B cell (primary cell): ENCODE measurements around the gene E2F2. TPM values are rescaled to one million over a fixed set of nuclear protein-coding genes. Genes with fewer than 3 reads are reported as not detected.
A peak's percentile ranks its signal among the peaks of the same experiment; 100 is the strongest.

ENCODE experiments used
- ATAC-seq: fragments of 200-7000 bp; cut with Tn5 transposase; one replicate; pipeline ENCODE4 v1.10.0; 2021; ENCODE audit warnings: low read depth, mild to moderate bottlenecking, moderate number of reproducible peaks, moderate library complexity
- CTCF ChIA-PET: fragments of 350-600 bp; sonication (Branson Sonifier 250); formaldehyde crosslinking; loops from one replicate; lab custom pipeline; 2021; ENCODE audit warnings: antibody characterized with exemption, inconsistent platforms; lab: Charles Lee
- POLR2A ChIA-PET: fragments of 350-600 bp; sonication (Branson Sonifier 250); formaldehyde crosslinking; loops from one replicate; lab custom pipeline; 2021; ENCODE audit warnings: antibody characterized with exemption; lab: Charles Lee
- DNase-seq: peaks from one replicate; pipeline ENCODE4 v3.0.0; 2013
- H2AFZ ChIP-seq: 2 replicates; pipeline ENCODE4 v1.6.1; 2012; ENCODE audit warnings: mild to moderate bottlenecking, low read depth, low read length; ENCODE audit not compliant: insufficient read depth, poor library complexity, severe bottlenecking
- H3K27ac ChIP-seq, 2 donors: 1 replicate in 1 of 2; 2 replicates in 1 of 2; pipeline ENCODE4 v1.5.1; 2012 to 2013; ENCODE audit warnings: low read length in 2 of 2, mild to moderate bottlenecking in 2 of 2, moderate library complexity in 1 of 2
- H3K27me3 ChIP-seq, 4 experiments: fragments of 200-600 bp in 1 of 4; sonication (generic) in 1 of 4; replicated peaks in 1 of 4; 1 replicate in 2 of 4; 2 replicates in 2 of 4; pipeline versions ENCODE4 v1.6.1 to v1.7.0; 2013 to 2016; ENCODE audit warnings: low read length in 3 of 4, mild to moderate bottlenecking in 2 of 4, mixed read lengths in 1 of 4, moderate library complexity in 1 of 4; ENCODE audit not compliant: insufficient read depth in 4 of 4, control insufficient read depth in 3 of 4; ENCODE audit errors: control extremely low read depth in 1 of 4
- H3K36me3 ChIP-seq, 2 experiments: replicated peaks in 1 of 2; 1 replicate in 1 of 2; 2 replicates in 1 of 2; pipeline versions ENCODE4 v1.6.1 to v1.7.1; 2013; ENCODE audit warnings: low read length in 1 of 2; ENCODE audit not compliant: insufficient read depth in 2 of 2, control insufficient read depth in 1 of 2; ENCODE audit errors: control extremely low read depth in 1 of 2, extremely low read depth in 1 of 2
- H3K4me1 ChIP-seq, 2 donors: fragments of 200-600 bp in 1 of 2; sonication (generic) in 1 of 2; 1 replicate in 1 of 2; 2 replicates in 1 of 2; pipeline versions ENCODE4 v1.5.1 to v1.6.1; 2013 to 2017; ENCODE audit warnings: low read length in 2 of 2; ENCODE audit not compliant: control insufficient read depth in 2 of 2, insufficient read depth in 2 of 2
- H3K4me2 ChIP-seq: replicated peaks from 2 replicates; pipeline ENCODE3; 2012; ENCODE audit warnings: mild to moderate bottlenecking, low read depth, low read length; ENCODE audit not compliant: poor library complexity, severe bottlenecking
- H3K4me3 ChIP-seq, 5 experiments: fragments of 200-600 bp in 1 of 5; sonication (generic) in 1 of 5; 1 replicate in 3 of 5; 2 replicates in 2 of 5; pipeline versions ENCODE4 v1.5.1 to v1.7.0; 2011 to 2016; ENCODE audit warnings: low read length in 4 of 5, mild to moderate bottlenecking in 4 of 5, low read depth in 2 of 5, control low read depth in 1 of 5, moderate library complexity in 1 of 5; ENCODE audit not compliant: insufficient read depth in 1 of 5; ENCODE audit errors: control extremely low read depth in 1 of 5, extremely low read depth in 1 of 5
- H3K79me2 ChIP-seq: fragments of 200-600 bp; sonication (generic); one replicate; pipeline ENCODE4 v1.6.0; 2016; ENCODE audit warnings: low read length; ENCODE audit not compliant: control insufficient read depth, insufficient read depth
- H3K9ac ChIP-seq: fragments of 200-600 bp; sonication (generic); 2 replicates; pipeline ENCODE4 v1.6.1; 2017; ENCODE audit warnings: mild to moderate bottlenecking, low read length, moderate library complexity
- H3K9me3 ChIP-seq, 3 donors: one replicate each; pipeline versions ENCODE4 v1.6.1 to v1.7.1; 2013; ENCODE audit warnings: low read length in 2 of 3; ENCODE audit not compliant: control insufficient read depth in 2 of 3, insufficient read depth in 1 of 3; ENCODE audit errors: control extremely low read depth in 1 of 3
- H4K20me1 ChIP-seq: 2 replicates; pipeline ENCODE4 v1.6.0; 2012; ENCODE audit warnings: mild to moderate bottlenecking, low read length; ENCODE audit not compliant: insufficient read depth, control insufficient read depth, poor library complexity, severe bottlenecking
- H3K27ac Mint-ChIP-seq: one replicate; pipeline ENCODE4 v1.8.0; 2021; ENCODE audit warnings: mixed read lengths
- H3K27me3 Mint-ChIP-seq: one replicate; pipeline ENCODE4 v1.8.0; 2021; ENCODE audit warnings: mixed read lengths
- H3K4me1 Mint-ChIP-seq: one replicate; pipeline ENCODE4 v1.8.0; 2021; ENCODE audit warnings: mixed read lengths
- H3K4me3 Mint-ChIP-seq: one replicate; pipeline ENCODE4 v1.8.0; 2021; ENCODE audit warnings: mixed read lengths
- H3K9me3 Mint-ChIP-seq: one replicate; pipeline ENCODE4 v1.8.0; 2022; ENCODE audit warnings: mixed read lengths; ENCODE audit not compliant: insufficient read depth
- CTCF ChIP-seq: fragments of 200-600 bp; IDR thresholded peaks from one replicate; pipeline ENCODE4 v1.8.0; 2022; ENCODE audit warnings: antibody characterized with exemption, mild to moderate bottlenecking
- EZH2 ChIP-seq: IDR thresholded peaks from 2 replicates; pipeline ENCODE4 v1.6.1; 2012; ENCODE audit warnings: borderline replicate concordance, low read depth, mild to moderate bottlenecking, moderate library complexity, low read length; ENCODE audit not compliant: insufficient read depth, poor library complexity, severe bottlenecking
- WGBS: methylation state at CpG from one replicate; pipeline ENCODE4 v1.1.5; 2013; ENCODE audit warnings: missing lambda C conversion rate; ENCODE audit not compliant: insufficient coverage; 5-methylcytosine and 5-hydroxymethylcytosine counted together
- intact Hi-C: fragments of 100-400 bp; cut with micrococcal nuclease; formaldehyde crosslinking; loops from one replicate; pipeline ENCODE4 v1.10.0; 2022
- polyA plus RNA-seq: library from polyadenylated mRNA; depleted of rRNA; stranded (reverse); fragments of >200 nt; gene quantifications from 2 replicates; pipeline ENCODE4 v1.2.3, GENCODE V29; 2012
- total RNA-seq, 2 donors: library from RNA; stranded (reverse); fragments of 120-200 nt in 1 of 2; gene quantifications; 1 replicate in 1 of 2; 2 replicates in 1 of 2; pipeline versions ENCODE4 v1.2.3 to v1.2.4, GENCODE V29; 2013 to 2022

E2F2 gene
- total and polyA plus RNA-seq, 2 donors (not counting 1 experiment from before 2014, with no cell fraction given), result 2.4 to 3.2 TPM

DNA sequence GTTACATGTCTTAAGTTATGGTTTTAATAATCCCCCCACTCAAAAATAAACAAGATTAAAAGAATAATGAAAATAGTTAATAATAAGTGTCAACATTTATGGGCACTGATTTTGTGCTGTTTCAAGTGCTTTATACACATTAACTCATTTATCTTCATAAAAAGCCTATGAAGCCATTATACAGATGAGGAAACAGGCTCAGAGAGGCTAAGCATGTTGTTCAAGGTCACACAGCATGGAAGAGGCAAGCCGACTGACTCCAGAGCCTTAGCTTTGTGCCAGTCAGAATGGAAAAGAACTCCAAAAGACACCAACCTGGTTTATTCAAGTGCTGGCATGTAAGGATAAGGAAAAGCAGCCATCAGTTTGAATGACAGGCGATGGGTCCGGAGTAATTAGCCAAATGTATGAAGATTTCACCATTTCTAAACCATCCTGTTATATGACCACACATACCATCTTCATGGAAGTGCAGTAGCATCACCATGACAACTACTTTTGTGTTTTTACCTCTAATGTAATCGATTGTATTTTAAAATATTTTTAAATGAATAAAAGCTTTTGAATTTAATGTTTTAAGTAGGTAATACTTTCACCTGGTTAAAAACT, 42.6 kb upstream of the E2F2 start:
- DNase-seq (no peak), ATAC-seq (no peak)
- TF ChIP-seq EZH2, result no peak
- no peak for TF ChIP-seq CTCF
- ChIA-PET POLR2A (interaction anchor here (0.6 to 8.6 kb wide), 6 partner anchors 16 to 61 kb away, joined by 3 to 165 read pairs (median 4); partner anchors contain the start of gene ID3), CTCF (interaction anchor here (1.9 to 41.7 kb wide), 4 partner anchors 13 to 60 kb away, joined by 4 to 1420 read pairs (median 203); partner anchors contain the start of gene ID3)
- Mint-ChIP-seq H3K27ac (peak overlapping the region; percentile 98), H3K4me3 (no peak overlapping the region), H3K4me1 (peaks cover 76% of the 10 kb centered on the region), H3K27me3 (no peaks in the 10 kb centered on the region), H3K9me3 (peaks cover 3% of the 10 kb centered on the region)
- no peaks in the 10 kb centered on the region for H4K20me1 ChIP-seq
- H3K27me3 ChIP-seq, result no peaks in the 10 kb centered on the region
- peaks cover 15% of the 10 kb centered on the region for H3K79me2 ChIP-seq
- H3K9me3 ChIP-seq, result no peaks in the 10 kb centered on the region
- H3K4me2 ChIP-seq, result peak overlapping the region; percentile 69
- no peaks in the 10 kb centered on the region for H3K36me3 ChIP-seq
- H2AFZ ChIP-seq, result peak overlapping the region; percentile 5
- WGBS, result 100% methylated on average over 1 of the region's 4 CpGs
- H3K4me3 ChIP-seq, result peak overlapping the region in 1 of 5 experiments; percentile 17
- H3K4me1 ChIP-seq, result peaks cover 66% of the 10 kb centered on the region in 2 donors
- H3K9ac ChIP-seq, result no peak overlapping the region
- intact Hi-C loops, result loop anchor here (1.0 kb wide), 1 partner anchor 11 kb away; no protein-coding TSS in a partner anchor
- H3K27ac ChIP-seq, result peak overlapping the region; percentile 75 to 83

GRCh38 chr1:23571465-23571864, 40.4 kb upstream of the E2F2 start:
- POLR2A ChIA-PET, result interaction anchor here (0.7 to 8.6 kb wide), 6 partner anchors 10 to 47 kb away, joined by 3 to 165 read pairs (median 12); partner anchors contain the start of gene ID3

More at GRCh38 chr1:23571465-23571864, 40.4 kb upstream of the E2F2 start:
- Histone ChIP-seq H2AFZ (no peak overlapping the region), H3K4me2 (no peak overlapping the region), H4K20me1 (no peaks in the 10 kb centered on the region), H3K27me3 (no peaks in the 10 kb centered on the region), H3K27ac (no peak overlapping the region), H3K9me3 (no peaks in the 10 kb centered on the region), H3K79me2 (peaks cover 20% of the 10 kb centered on the region), H3K4me3 (no peak overlapping the region), H3K36me3 (no peaks in the 10 kb centered on the region), H3K9ac (no peak overlapping the region), H3K4me1 (peaks cover 60 to 62% of the 10 kb centered on the region in 2 donors)
- H3K4me1 Mint-ChIP-seq, result peaks cover 68% of the 10 kb centered on the region
- no peaks in the 10 kb centered on the region for H3K27me3 Mint-ChIP-seq
- ATAC-seq (no peak), DNase-seq (no peak)
- intact Hi-C loops, result no loop called here
- CTCF ChIA-PET, result interaction anchor here (0.7 to 41.7 kb wide), 5 partner anchors 11 to 175 kb away, joined by 3 to 1420 read pairs (median 179); partner anchors contain the start of gene ID3
- H3K4me3 Mint-ChIP-seq, result no peak overlapping the region
- H3K27ac Mint-ChIP-seq, result peak overlapping the region; percentile 56
- H3K9me3 Mint-ChIP-seq, result peaks cover 3% of the 10 kb centered on the region
- no peak for TF ChIP-seq CTCF
- no peak for TF ChIP-seq EZH2
- 67% methylated on average over 1 of the region's 3 CpGs for WGBS
